IPS DF 19.7 (cell line): ENCODE data around the gene ONECUT3.

Source experiments
- DNase-seq: peaks from one replicate; pipeline ENCODE4 v3.0.0-alpha.2; 2013; ENCODE audit warnings: low read depth, low spot score

The ONECUT3 gene

GRCh38 chr19:1739960-1740629, 13.2 kb upstream of the ONECUT3 start:
- no peak for DNase-seq

- no peak for DNase-seq
These were observed 10.2 kb upstream of the ONECUT3 start for GRCh38 chr19:1742989-1743696.

- no peak for DNase-seq
These were observed 9.1 kb upstream of the ONECUT3 start for GRCh38 chr19:1744133-1744665.

- no peak for DNase-seq
These were observed 8.3 kb upstream of the ONECUT3 start for GRCh38 chr19:1744822-1745563.

GRCh38 chr19:1745589-1746031, 7.7 kb upstream of the ONECUT3 start:
- DNase-seq, result no peak

- DNase-seq, result no peak
These were observed 6.7 kb upstream of the ONECUT3 start for GRCh38 chr19:1746401-1747284.

- DNase-seq, result peak; percentile 73
These were observed 5.8 kb upstream of the ONECUT3 start for GRCh38 chr19:1747285-1748114.

GRCh38 chr19:1748115-1748872, 5.0 kb upstream of the ONECUT3 start:
- no peak for DNase-seq

GRCh38 chr19:1748873-1749341, 4.4 kb upstream of the ONECUT3 start:
- DNase-seq, result no peak

- DNase-seq, result no peak
These were observed 3.6 kb upstream of the ONECUT3 start for GRCh38 chr19:1749373-1750342.

GRCh38 chr19:1750343-1751021, 2.8 kb upstream of the ONECUT3 start:
- DNase-seq, result no peak

- no peak for DNase-seq
These were observed 1.8 kb upstream of the ONECUT3 start for GRCh38 chr19:1751367-1752008.

GRCh38 chr19:1752009-1752756, 1.1 kb upstream of the ONECUT3 start:
- DNase-seq, result no peak

GRCh38 chr19:1754018-1754635, 821 bp downstream of the ONECUT3 start:
- DNase-seq, result no peak

- no peak for DNase-seq
These were observed 1.5 kb downstream of the ONECUT3 start for GRCh38 chr19:1754636-1755466.
